Ammon's horn (tissue), 1 donor: ENCODE measurements around the gene METAP1.
"Not testable (repeated sequence)": the region's sequence is repeated elsewhere in the genome, so short reads cannot be mapped to it uniquely, and the experiment has no call there.

Experiments
- DNase-seq: peaks from one replicate; pipeline ENCODE4 v3.0.0-alpha.2; 2016; ENCODE audit warnings: low spot score

The METAP1 gene

DNA sequence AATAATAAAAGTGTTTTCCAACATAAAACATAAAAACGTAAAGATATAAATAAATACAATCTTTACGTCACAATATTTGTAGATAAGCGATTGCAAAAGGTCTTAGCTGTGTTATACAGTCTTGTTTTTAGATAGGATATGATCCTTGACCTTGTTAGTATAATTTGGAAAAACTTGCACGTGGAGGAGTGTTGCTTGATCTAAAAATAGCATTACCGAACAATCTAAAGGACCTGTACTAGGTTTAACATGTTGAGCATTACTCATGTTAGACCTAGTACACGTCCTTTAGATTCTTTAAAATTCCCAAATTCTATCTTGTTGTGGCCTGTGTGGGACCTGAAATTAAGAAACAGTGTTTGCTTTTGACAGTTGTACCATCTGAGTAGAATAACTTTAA lies 1.6 kb downstream of the METAP1 start:
- no peak for DNase-seq

DNA sequence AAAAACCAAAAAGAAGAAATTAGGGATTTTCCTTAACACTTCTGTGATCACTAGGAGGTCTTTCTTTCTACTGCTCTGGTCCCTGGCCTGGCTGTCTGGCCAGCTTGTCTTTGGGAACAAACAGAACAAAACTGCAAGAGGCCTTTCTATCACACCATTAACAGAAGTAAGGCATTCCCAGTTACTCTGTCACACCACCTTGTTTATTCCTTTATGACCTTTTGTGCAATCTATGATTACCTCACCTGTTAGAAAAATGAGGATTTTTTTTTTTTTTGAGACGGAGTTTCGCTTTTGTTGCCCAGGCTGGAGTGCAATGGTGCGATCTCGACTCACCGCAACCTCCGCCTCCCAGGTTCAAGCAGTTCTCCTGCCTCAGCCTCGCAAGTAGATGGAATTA lies 3.0 kb downstream of the METAP1 start:
- no peak for DNase-seq

DNA sequence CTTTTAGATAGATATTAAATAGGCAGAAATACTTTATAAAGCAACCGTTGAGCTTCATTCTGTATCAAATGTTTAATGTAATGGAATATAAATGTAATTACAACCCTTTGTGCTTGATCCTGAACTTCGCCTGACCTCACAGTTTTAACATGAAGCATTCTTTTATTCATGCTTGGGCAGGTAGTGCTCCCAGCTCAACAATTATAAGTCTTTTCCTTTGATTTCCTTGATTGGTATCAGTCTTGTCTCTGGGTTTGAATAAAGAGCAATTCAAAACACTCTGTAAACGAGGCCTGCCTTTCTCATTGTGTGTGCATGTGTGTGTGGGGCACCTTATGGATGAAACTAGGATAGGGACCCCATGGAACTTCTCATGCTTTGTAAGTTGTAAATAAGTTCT lies 6.8 kb downstream of the METAP1 start:
- DNase-seq: no peak

DNA sequence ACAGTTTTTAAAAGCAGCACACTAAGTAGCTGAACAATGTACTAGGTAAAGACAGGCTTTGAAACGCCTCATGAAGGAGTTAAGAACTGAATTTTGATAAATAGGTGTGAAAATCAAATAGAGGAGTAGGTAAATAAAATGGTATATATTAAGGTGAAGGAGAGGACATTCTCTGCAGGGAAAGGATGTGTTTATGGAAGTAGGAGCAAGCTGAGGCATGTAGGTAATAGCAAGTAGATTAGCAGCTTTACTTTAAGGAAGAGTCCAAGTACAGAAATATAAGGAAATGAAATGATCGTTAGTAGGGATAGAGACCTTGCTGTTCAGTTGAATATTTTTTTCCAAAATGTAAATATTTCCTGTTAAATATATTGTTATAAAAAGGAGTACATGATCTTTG lies 12.5 kb downstream of the METAP1 start:
- no peak for DNase-seq

DNA sequence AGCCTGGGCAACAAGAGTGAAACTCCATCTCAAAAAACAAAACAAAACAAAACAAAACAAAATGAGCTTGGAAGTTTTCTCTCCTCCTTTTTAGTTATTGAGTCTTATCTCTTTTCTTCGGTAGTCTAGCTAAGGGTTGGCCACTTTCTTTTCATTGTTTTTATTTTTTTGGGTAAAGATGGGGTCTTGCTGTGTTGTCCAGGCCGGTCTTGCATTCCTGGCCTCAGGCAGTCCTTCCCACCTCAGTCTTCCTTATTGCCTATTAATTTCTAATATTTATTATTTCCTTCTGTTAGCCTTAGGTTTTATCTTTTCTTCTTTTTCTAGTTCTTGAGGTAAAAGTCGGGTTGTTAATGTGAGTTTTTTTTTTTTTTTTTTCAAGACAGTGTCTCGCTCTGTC lies 16.4 kb downstream of the METAP1 start:
- DNase-seq: no peak

DNA sequence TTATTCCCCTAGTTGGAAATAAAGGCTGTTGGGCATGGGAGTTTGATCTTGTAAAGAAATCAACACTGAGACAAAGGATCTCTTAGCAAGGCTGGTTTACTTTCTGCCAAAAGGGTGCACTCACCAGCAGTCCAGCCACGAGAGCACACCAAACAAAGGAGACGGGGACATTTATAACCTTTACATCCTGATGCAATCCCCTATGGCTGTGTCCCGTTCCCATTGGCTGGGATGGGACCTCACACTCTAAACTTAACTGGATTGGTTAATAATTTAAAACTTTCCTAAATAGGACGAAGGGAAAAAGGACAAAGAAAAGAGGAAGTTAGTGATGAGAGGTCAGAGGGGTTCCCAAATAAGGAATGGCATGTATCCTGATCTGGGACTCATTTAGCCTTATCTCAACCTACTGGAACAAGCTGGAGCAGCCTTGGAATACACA lies 17.9 kb downstream of the METAP1 start:
- DNase-seq: no peak

DNA sequence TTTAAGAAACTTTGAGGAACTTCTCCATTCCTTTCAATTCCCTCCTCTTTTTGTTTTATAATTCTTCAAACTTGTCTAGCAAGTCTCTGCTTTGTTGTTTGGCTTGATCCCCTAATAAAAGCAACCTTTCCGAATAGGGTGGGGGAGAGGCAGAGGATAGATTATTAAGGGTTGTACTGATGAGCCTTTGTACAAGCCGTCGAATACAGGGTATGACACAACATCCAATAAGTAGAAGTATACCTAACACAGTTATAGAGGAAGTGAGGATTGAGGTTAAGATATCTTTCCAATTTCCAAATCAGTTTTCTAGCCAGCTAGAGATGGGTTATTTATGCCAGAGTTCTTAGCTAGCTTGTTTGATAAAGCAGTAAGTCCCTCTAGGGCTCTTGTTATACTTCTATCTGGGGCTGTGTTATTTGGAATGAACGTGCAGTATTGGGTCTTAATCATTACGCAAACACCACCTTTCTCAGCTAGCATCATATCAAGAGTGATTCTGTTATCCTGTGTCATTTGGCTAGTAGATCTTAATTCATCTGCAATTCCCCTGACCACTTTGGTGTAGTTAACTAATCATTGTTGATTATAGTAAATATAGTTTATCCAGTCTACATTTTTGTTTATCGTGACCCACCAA lies 18.5 kb downstream of the METAP1 start:
- no peak for DNase-seq

DNA sequence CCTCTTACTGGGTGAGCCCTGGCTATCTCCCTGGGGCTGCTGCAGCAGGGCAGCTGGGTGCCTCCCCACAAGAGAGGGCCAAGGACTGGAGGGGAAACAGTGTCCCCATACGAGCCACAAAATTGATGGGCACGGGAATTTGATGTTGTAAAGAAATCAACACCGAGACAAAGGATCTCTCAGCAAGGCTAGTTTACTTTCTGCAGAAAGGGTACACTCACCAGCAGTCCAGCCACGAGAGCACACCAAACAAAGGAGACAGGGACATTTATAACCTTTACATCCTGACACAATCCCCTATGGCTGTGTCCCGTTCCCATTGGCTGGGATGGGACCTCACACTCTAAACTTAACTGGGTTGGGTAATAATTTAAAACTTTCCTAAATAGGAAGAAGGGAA lies 25.9 kb downstream of the METAP1 start:
- DNase-seq: no peak

DNA sequence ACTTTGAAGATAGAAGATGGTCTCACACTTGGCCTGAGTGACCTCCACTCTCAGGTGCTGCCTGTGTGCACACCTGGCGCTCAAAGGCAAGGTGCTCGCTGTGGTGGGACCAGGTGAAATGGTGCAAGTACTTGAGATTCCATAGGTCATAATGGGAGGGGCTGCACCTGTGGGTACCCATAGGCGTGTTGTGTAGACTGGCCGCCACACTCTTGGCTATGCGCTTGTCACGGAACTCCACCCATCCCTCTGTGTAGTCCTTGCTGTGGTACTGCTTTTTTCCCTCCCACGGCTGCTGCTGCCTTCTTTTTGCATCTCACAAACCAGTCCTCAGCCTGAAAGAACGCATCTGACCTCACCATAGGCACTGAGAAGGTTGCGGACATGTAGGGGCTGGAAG lies 27.0 kb downstream of the METAP1 start:
- no peak for DNase-seq

DNA sequence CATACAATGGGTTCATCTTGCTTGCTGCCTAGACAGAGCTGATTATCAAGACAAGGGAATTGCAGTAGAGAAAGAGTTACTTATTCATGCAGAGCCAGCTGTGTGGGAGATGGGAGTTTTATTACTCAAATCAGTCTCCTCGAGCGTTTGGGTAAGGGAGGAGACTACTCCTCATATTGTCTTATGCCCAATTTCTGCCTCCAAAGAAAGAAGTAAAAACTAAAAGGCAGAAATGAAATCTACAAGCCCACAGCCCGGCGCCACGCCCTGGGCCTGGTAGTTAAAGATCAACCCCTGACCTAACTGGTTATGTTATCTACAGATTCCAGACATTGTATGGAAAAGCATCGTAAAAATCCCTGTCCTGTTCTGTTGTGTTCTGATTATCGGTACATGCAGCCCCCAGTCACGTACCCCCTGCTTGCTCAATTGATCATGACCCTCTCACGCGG lies 28.3 kb downstream of the METAP1 start:
- not testable (repeated sequence) for DNase-seq

DNA sequence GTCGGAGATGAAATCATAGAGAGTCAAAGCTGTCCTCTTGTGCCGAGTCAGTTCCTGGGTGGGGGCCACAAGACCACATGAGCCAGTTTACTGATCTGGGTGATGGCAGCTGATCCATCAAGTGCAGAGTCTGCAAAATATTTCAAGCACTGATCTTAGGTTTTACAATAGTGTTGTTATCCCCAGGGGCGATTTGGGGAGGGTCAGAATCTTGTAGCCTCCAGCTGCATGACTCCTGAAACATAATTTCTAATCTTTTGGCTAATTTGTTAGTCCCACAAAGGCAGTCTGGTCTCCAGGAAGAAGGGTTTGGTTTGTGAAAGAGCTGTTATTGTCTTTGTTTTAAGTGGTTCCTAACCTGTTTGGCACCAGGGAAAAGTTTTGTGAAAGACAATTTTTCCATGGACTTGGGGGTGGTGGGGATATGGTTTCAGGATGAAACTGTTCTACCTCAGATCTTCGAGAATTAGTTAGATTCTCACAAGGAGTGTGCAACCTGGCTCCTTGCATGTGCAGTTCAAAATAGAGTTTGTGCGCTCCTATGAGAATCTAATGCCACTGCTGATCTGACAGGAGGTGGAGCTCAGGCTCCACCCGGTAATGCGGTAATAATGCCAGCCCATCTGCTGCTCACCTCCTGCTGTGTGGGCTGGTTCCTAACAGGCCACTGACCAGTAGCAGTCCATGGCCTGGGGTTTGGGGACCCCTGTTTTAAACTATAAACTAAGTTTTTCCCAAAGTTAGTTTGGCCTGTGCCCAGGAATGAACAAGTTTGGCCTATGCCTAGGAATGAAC lies 29.2 kb downstream of the METAP1 start:
- no peak for DNase-seq

DNA sequence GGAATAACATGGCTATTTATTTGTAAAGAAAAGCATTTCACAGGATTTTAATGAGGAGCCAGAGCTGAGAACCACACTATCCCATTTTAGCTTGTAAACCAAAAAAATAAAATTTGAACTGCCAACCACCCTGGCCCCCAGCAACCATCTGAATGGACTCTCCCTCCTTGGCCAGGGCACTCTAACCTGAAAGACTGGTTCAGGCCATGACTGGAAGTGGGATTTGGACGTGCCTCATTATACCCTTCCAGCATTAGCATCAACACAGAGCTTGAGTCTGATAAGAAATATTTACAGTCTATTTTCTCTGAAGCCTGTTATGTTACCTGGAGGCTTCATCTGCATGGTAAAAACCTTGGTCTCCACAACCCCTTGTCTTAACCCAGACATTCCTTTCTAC lies 30.0 kb downstream of the METAP1 start:
- no peak for DNase-seq

DNA sequence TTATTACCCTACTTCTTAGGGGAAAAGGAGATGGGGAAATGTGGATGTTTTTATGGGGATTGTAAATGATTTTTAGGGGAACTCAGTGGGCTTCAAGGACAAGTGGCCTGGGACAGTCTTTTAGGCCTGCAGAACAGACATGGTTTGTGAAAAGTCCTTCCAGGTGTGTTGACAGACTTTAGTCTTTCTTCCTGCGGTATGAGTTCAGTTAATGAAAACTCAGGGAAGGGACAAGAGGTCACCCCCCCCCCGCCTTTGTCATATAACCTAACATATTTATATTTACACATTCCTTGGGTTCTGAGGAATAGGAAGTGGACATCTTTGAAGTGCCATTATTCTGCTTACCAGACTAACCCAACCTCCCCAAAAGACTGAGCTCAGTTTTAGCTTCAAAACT lies 31.8 kb downstream of the METAP1 start:
- no peak for DNase-seq

DNA sequence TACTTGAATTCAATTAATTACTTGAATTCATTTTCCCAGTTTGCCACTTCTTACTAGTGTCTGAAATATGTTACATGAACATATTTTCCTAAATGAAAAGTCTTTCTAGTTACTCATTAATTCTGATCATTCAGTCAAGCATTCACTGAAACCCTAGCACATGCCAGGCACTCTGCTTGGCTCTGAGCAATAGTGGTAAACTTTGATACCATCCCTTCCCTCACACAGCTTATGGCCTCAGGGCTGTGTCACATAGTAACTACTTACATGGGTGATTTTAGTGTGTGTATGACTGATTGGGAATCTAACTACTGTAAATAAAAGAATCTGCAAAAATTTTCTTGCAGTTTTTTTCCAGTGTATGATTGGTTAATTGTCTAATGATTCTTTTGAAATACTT lies 32.7 kb downstream of the METAP1 start:
- no peak for DNase-seq

DNA sequence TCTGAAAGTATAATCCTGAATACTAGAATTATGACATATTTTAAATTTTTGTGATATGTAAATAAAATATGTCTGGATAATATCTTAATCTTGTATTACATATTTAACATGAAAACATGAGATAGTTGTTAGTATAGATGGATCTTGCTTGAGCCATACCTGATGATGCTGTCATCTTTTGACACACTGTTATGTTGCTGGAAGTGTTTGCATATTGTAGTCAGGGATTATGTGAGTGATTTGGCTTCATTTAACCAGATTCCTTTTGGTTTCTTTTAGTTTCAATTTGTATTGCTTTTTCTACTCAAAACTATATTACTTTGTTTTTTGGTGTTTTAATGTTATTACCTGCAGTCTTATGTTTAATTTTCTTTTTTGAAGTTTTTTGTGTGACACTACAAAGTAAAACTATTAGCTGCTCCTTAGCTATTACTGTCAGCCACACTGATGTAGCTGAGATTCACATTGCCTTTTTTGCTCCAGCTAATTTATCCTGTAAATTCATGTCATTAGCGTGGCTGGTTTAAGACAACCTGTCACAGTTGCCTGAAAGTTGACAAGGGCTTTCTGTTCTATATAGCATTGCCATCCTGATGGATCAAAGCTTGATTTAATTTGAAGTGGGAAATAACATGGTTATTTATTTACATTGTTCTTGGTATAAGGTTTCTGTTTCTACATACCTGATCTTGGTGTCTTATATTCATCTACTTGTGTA lies 33.7 kb downstream of the METAP1 start:
- no peak for DNase-seq

DNA sequence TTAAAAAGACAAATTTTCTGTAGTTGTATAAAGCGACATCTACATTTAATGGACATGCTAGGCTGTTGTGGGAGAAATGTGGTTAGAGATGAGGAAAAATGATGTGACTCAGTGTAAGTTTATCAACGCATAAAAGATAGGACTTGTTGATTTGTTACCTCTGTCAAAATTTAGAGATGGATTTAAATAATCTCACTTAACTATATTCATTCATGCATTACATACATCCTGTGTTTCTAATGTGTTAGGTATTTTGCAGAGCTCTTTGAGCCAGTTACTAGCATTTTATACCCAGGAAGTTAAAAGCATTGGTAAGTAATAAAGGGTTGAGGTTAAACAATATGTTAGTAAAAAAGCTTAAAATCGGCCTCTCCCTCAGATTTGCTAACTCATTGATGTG lies 34.3 kb downstream of the METAP1 start:
- DNase-seq: no peak

DNA sequence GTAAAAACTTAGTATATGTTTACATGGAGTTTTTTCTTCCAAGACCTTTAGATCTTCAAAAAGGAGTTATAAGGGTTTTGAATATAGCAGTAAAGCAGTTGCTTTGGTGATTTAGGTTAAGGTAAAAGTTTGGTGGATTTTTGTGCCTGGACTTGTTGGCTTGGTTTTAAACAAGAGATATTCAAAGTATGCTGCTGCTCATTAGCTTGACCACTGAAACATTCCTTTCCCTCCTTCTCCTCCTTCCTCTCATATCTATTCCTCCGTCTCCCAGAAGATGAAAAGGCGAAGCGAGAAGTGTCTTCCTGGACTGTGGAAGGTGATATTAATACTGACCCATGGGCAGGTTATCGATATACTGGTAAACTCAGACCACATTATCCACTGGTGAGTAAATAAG lies 38.4 kb downstream of the METAP1 start:
- no peak for DNase-seq

DNA sequence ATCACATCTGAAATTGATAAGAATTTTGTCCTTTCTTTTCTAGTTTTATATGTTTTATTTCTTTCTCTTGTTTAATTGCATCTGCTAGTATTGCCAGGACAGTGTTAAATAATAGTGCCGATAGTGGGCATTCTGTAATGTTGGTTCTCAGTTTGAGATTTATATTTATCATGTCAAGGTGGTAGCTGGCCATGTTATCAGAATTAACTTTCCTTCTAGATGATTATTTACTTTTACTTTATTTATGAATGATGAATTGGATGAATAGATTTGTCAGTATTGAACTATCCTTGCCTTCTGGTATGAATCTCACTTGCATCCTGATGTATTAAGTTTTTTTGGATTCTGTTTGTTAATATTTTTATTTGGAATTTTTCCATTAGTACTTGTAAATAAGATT lies 42.7 kb downstream of the METAP1 start:
- DNase-seq: no peak

DNA sequence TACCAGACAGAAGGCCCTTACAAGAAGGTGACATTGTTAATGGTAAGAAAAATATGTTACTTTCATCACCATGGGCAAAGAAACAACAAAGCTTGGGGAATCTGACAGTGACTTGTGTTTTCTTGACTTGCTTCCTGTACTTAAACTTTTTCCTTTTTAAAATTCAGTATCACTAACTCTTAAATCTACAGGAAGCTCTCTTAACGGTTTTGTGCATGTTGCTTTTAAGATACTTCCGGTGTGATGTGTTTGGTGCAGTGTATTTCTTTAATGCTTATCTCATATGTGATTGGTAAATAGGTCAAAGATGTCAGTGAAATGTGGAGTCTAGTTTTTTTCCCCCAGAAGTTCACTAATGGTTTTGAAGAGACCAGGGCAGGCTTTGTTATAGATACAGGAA lies 47.8 kb downstream of the METAP1 start:
- DNase-seq: no peak

DNA sequence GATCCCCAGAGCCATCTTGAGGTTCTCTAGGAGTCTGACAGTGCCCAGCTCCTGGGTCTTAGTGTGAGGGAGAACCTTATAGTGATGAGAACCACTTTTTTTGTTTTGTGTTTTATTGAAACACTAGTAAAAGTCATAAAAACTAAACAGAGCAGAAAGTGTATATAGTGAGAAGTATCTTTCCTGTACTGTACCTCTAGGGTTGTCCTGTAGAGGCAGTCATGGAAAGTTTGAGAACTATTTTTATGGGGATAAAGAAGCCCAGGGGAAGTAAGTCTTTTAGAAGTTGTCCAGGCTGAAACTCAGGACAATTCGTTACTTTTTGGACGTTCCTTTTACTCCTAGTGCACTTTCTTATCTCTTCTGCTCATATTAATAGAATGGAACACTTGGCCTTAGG lies 52.2 kb downstream of the METAP1 start:
- no peak for DNase-seq

DNA sequence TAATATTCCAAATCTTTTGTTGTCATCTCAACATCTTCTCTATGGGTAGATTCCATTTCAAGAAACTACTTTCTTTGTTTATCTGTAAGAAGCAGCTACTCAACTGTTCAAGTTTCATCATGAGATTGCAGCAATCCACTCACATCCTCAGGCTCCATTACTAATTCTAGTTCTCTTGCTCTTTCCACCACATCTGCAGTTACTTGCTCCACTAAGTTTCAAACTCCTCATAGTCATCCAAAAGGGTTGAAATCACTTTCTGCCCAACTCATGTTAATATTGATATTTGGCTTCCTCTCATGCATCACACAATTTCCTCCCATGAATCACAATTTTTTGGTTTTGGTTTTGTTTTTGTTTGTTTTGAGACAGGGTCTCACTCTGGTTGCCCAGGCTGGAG lies 57.4 kb downstream of the METAP1 start:
- no peak for DNase-seq

DNA sequence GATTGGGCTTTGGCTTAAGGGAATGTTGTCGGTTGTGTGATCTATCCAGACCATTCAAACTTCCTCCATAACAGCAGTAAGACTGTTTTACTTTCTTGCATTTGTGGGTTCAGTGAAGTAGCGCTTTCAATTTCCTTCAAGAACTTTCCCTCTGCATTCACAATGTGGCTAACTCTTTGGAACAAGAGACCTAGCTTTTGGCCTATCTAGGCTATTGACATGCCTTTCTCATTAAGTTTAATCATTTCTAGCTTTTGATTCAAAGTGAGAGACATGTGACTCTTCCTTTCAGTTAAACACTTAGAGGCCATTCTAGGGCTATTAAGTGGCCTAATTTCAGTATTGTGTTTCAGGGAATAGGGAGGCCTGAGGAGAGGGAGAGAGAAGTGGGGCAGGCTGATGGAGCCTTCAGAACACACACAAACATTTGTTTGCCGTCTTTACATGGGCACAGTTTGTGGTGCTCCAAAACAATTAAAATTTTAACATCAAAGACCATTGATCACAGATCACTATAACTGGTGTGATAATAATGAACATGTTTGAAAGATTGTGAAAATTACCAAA lies 59.0 kb downstream of the METAP1 start:
- no peak for DNase-seq

DNA sequence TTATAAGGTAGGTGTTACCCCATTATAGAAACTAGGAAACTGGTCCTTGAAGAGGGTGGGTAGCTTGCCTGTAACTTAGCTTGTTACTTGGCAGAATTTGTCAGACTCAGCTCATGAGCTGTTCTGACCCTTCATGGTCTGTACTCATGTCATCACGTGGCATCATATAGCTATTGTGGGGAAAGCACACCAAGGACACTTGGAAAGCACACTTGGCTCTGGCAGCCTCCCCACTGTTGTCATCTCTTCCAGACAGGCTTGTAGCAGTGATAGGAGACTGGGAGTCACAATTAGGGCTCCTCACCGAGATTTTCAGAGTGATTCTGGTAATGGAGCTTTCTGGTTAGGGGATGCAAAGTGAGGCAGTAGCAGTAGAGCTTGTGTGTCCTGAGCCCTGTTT lies 62.7 kb downstream of the METAP1 start:
- no peak for DNase-seq
